Measurements from ENCODE around the gene TRPM8. TPM values are rescaled to one million over a fixed set of nuclear protein-coding genes. Genes with fewer than 3 reads are reported as not detected.
"Not testable (repeated sequence)": the region's sequence is repeated elsewhere in the genome, so short reads cannot be mapped to it uniquely, and the experiment has no call there.

TRPM8 gene
- total RNA-seq, 1 donor from 2014 or later = 0.60 TPM

- Mint-ChIP-seq H3K4me3 (no peak overlapping the region), H3K4me1 (ENCODE audit: unreplicated experiment) (peaks cover 2% of the 10 kb centered on the region), H3K9me3 (peaks cover 8% of the 10 kb centered on the region), H3K27me3 (peaks cover 13% of the 10 kb centered on the region), H3K27ac (no peak overlapping the region), H3K36me3 (no peaks in the 10 kb centered on the region)
- TF ChIP-seq, protein P1, sequence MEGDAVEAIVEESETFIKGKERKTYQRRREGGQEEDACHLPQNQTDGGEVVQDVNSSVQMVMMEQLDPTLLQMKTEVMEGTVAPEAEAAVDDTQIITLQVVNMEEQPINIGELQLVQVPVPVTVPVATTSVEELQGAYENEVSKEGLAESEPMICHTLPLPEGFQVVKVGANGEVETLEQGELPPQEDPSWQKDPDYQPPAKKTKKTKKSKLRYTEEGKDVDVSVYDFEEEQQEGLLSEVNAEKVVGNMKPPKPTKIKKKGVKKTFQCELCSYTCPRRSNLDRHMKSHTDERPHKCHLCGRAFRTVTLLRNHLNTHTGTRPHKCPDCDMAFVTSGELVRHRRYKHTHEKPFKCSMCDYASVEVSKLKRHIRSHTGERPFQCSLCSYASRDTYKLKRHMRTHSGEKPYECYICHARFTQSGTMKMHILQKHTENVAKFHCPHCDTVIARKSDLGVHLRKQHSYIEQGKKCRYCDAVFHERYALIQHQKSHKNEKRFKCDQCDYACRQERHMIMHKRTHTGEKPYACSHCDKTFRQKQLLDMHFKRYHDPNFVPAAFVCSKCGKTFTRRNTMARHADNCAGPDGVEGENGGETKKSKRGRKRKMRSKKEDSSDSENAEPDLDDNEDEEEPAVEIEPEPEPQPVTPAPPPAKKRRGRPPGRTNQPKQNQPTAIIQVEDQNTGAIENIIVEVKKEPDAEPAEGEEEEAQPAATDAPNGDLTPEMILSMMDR (conservative IDR thresholded peaks at IDR 0.05) = no peak
- DNase-seq (ENCODE audit: extremely low spot score, unreplicated experiment) = no peak
These were observed 51.4 kb downstream of the TRPM8 start for GRCh38 chr2:233968556-233968955.

- H3K4me3 Mint-ChIP-seq = not testable (repeated sequence)
These were observed 55.3 kb downstream of the TRPM8 start for GRCh38 chr2:233972460-233972859.

GRCh38 chr2:233972941-233973575, 55.9 kb downstream of the TRPM8 start:
- Mint-ChIP-seq H3K36me3 (no peaks in the 10 kb centered on the region), H3K9me3 (peaks cover 8% of the 10 kb centered on the region), H3K4me3 (no peak overlapping the region), H3K27ac (no peak overlapping the region), H3K27me3 (peaks cover 13% of the 10 kb centered on the region), H3K4me1 (ENCODE audit: unreplicated experiment) (peaks cover 20% of the 10 kb centered on the region)
- no peak for DNase-seq (ENCODE audit: extremely low spot score, unreplicated experiment)
- TF ChIP-seq, protein P1 (conservative IDR thresholded peaks at IDR 0.05) = no peak

More at GRCh38 chr2:233972460-233972859, 55.3 kb downstream of the TRPM8 start:
- H3K27ac Mint-ChIP-seq; DNase-seq (ENCODE audit: extremely low spot score, unreplicated experiment); H3K36me3 Mint-ChIP-seq; H3K9me3 Mint-ChIP-seq: not testable (repeated sequence)
- Mint-ChIP-seq H3K4me1 (ENCODE audit: unreplicated experiment) (peaks cover 20% of the 10 kb centered on the region), H3K27me3 (peaks cover 13% of the 10 kb centered on the region)

GRCh38 chr2:233973786-233974185, 56.6 kb downstream of the TRPM8 start:
- H3K27me3 Mint-ChIP-seq = peaks cover 13% of the 10 kb centered on the region
- TF ChIP-seq, protein P1 (conservative IDR thresholded peaks at IDR 0.05) = no peak
- H3K4me3 Mint-ChIP-seq = no peak overlapping the region
- no peak for DNase-seq (ENCODE audit: extremely low spot score, unreplicated experiment)
- H3K27ac Mint-ChIP-seq = no peak overlapping the region
- peaks cover 20% of the 10 kb centered on the region for H3K4me1 Mint-ChIP-seq (ENCODE audit: unreplicated experiment)
- peaks cover 8% of the 10 kb centered on the region for H3K9me3 Mint-ChIP-seq
- H3K36me3 Mint-ChIP-seq = no peaks in the 10 kb centered on the region

DNA sequence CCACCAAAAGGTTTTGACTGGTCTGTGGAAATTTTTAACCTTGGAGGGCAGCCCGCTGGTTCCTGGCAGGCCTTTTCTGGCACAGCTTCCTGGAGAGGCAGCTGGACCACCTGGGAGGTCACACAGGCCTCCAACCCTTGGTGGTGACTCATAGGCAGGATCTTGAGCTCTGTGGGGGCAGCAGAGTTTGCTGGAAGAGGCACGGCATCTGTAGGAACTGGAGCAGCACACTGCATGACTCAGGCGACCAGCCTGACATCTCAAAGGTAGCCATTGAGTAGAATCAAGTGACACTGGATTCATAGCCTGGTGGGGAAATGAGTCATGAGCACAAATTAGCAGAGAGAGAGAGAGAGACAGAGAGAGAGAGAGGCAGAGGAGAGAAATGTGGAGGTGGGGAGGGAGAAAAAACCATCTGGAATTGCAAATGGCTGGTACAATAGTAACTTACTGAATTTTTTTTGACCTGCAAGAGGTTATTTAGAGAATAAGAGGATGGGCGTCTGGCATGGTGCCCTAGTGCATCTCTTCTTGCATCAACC, 57.4 kb downstream of the TRPM8 start:
- no peaks in the 10 kb centered on the region for H3K36me3 Mint-ChIP-seq
- H3K27me3 Mint-ChIP-seq = peaks cover 11% of the 10 kb centered on the region
- no peak for DNase-seq (ENCODE audit: extremely low spot score, unreplicated experiment)
- peaks cover 8% of the 10 kb centered on the region for H3K9me3 Mint-ChIP-seq
- no peak overlapping the region for H3K4me3 Mint-ChIP-seq
- H3K27ac Mint-ChIP-seq = no peak overlapping the region
- TF ChIP-seq, protein P1 (conservative IDR thresholded peaks at IDR 0.05) = no peak
- peaks cover 20% of the 10 kb centered on the region for H3K4me1 Mint-ChIP-seq (ENCODE audit: unreplicated experiment)

DNA sequence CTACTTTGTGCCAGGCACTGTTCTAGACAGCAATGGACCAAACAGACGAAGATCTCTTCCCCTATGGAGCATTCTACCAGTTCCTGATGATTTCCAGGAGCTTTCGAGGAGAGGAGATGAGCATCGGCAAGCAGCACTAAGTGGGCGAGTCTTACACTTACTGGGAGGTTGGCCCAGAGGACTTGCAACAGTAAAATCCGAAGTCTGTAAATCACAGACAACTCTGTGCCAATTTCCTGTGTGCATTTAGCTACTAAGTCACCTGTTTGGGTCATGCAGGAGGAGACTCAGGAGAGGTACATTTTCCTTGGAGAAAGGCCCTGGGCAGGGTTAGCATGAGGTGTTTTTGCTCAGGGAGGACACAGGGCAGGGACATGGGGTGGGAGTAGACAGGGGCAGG, 58.9 kb downstream of the TRPM8 start:
- DNase-seq (ENCODE audit: extremely low spot score, unreplicated experiment) = no peak
- Mint-ChIP-seq H3K4me3 (no peak overlapping the region), H3K27ac (no peak overlapping the region), H3K27me3 (peaks cover 3% of the 10 kb centered on the region), H3K9me3 (no peaks in the 10 kb centered on the region), H3K36me3 (no peaks in the 10 kb centered on the region), H3K4me1 (ENCODE audit: unreplicated experiment) (peaks cover 22% of the 10 kb centered on the region)
- TF ChIP-seq, protein P1 (conservative IDR thresholded peaks at IDR 0.05) = no peak

Measured in type B pancreatic cell (in vitro differentiated cells).